Rectal smooth muscle tissue (tissue), 1 donor: ENCODE measurements around the gene EPHB3.
A peak's percentile ranks its signal among the peaks of the same experiment; 100 is the strongest.

Experiments used
- H3K27ac ChIP-seq: one replicate; pipeline ENCODE4 v1.7.0; 2013; ENCODE audit warnings: low read depth, low read length, inconsistent platforms
- H3K27me3 ChIP-seq: one replicate; pipeline ENCODE4 v1.7.0; 2013; ENCODE audit warnings: low read length; ENCODE audit not compliant: control insufficient read depth, insufficient read depth
- H3K36me3 ChIP-seq: one replicate; pipeline ENCODE4 v1.7.0; 2013; ENCODE audit warnings: low read length; ENCODE audit not compliant: control insufficient read depth, insufficient read depth
- H3K4me1 ChIP-seq: one replicate; pipeline ENCODE4 v1.7.0; 2013; ENCODE audit warnings: low read length; ENCODE audit not compliant: control insufficient read depth, insufficient read depth
- H3K4me3 ChIP-seq: one replicate; pipeline ENCODE4 v1.7.0; 2013; ENCODE audit warnings: low read length
- H3K9ac ChIP-seq: one replicate; pipeline ENCODE4 v1.7.0; 2013; ENCODE audit warnings: low read length

EPHB3 gene

DNA sequence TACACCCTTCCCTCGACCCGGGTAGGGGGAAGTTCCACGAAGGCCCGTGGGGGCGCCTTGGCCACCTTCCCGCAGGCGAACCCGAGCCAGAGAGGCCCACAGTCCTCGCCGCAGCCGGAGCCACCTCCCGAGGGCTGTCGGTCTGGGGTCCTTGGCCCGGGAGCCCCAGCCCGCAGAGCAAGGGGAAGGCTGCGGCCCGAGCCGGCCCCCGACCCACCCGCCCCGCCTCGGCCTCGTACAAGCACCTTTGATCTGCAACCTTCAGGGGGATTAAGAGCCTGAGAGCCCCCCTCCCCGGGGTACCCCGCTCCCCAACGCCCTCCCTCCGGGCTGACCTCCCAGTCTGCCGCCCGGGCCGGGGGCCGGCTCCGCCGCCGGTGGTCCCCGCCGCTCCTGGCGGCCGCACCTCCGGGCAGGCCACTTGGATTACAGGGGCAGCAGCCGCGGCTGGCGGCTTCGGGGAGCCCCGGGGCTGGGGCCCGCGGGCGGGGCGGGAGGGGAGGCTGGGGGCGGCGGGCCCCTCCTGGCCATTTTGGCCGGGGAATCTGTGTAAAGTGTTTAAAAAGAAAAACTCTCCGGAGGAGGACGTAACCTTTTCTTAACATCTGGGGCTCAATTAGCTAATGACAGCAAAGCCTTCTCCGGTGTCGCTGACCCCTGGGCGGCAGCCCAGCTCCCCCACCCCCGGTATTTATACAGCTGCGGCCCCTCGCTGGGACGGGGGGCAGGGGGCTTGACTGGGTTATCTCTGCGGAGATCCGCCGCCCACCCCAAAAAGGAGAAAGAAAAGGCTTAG, 40.2 kb downstream of the EPHB3 start:
- Histone ChIP-seq H3K27ac (no peak overlapping the region), H3K4me3 (no peak overlapping the region), H3K9ac (no peak overlapping the region), H3K36me3 (no peaks in the 10 kb centered on the region), H3K27me3 (no peaks in the 10 kb centered on the region), H3K4me1 (peaks cover 2% of the 10 kb centered on the region)

DNA sequence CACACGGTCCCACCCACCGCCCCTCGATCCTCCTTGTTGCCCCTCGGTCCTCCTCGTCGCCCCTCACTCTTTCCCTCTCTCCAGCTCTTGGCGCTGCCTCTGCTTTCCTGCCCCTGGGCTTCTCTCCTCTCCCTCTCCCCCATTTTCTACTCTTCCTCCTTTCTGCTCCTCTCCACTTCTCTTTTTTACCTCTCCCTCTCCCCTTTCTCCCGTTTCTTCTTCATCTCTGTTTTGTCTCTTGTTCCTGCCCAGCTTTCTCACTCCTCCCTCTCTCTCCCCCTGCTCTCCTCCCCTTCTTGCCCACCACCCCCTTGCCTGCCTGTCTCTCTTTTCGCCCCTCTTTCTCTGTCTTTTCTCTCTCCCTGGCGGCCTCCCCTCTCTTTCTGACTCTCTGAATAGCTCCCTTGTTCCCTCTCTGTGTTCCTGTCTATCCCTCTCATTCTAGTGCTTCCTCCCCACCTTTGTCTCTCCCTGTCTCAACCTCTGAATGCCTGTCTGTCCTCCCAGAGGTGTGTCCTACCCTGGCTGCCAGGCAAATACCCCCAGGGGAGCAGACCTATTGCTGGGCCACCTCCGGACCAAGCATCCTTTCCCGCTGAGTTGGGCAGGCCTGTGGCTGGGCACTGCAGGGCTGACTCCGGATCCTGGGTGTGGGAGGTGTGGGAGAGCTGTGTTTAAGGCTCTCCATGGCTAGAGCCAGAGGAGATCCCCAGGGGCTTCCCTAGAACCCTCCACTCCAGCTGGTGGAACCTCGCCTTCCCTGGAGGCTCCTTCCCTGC, 41.0 kb downstream of the EPHB3 start:
- no peak overlapping the region for H3K9ac ChIP-seq
- no peaks in the 10 kb centered on the region for H3K27me3 ChIP-seq
- H3K36me3 ChIP-seq, result no peaks in the 10 kb centered on the region
- H3K4me3 ChIP-seq, result no peak overlapping the region
- H3K4me1 ChIP-seq, result peaks cover 2% of the 10 kb centered on the region
- H3K27ac ChIP-seq, result no peak overlapping the region

DNA sequence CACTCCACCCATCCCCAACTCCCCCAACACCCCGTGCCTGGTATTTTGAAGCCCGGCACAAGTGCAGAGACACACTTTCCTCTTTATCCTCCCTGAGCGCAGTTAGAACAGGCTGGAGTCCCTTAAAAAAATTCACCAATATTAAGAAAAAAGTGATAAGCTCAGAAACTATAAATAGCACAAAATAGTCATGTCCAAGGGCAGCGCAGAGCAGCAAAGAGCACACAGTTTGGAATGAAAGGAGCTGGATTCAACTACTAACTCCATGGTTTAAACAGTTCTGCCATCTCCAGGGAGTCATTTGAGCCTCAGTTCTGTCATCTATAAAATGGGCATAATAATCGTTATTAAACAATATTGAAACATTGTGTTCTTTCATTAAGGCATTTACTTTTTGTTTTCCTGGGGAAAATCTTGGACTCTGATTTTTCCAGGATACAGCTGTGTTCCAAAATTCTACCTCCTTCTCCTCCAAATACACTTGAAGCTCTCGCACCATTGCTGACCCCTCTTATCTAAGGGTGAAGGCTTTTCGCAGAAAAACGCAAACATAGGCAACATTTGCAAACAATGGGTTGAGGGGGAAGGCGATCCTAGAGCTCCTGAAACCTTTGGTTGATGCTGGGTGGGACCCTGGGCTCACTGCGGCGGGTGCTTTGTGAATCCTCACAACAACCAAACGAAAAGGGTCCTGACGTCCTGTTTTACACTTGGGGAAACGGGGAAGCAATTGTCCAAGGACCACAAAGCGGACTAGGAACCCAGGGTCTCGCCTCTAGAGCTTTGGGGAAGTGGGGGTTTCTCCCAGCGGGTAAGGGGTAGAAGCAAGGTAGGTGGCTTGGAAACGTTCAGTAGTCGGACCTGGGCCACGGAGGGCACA, 41.8 kb downstream of the EPHB3 start:
- Histone ChIP-seq H3K27ac (no peak overlapping the region), H3K4me3 (peak overlapping the region; percentile 45), H3K4me1 (peaks cover 2% of the 10 kb centered on the region), H3K9ac (no peak overlapping the region), H3K27me3 (no peaks in the 10 kb centered on the region), H3K36me3 (no peaks in the 10 kb centered on the region)

DNA sequence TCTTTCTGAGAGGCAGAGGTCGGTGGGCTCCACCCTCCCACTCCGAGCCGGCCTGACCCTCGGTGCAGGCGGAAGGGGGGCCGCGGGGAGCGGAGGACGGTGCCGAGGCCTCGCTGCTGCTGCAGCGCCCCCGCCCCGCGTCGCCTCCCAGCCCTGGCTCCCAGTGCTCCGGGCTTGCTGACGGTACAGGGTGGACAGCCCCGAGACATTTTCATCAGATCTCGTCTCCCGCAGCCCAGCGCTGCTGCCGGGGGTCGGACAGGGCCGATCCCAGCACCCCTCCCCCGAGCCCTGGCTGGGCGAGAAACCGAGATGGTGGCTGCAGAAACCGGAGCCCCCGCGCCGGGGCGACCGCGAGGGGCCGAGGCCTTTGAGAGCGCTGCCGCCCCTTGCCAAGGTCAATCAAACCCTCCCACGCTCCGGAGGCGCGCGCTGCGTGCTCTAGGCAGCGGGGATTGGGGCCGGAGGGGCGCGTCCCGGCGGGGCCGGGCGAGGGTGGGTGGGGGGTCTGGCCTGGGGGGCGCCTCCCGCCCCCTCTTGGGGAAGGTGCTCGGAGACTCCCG, 42.5 kb downstream of the EPHB3 start:
- H3K4me1 ChIP-seq, result peaks cover 2% of the 10 kb centered on the region
- H3K27me3 ChIP-seq, result no peaks in the 10 kb centered on the region
- no peaks in the 10 kb centered on the region for H3K36me3 ChIP-seq
- H3K27ac ChIP-seq, result no peak overlapping the region
- H3K4me3 ChIP-seq, result peak overlapping the region; percentile 45
- no peak overlapping the region for H3K9ac ChIP-seq

DNA sequence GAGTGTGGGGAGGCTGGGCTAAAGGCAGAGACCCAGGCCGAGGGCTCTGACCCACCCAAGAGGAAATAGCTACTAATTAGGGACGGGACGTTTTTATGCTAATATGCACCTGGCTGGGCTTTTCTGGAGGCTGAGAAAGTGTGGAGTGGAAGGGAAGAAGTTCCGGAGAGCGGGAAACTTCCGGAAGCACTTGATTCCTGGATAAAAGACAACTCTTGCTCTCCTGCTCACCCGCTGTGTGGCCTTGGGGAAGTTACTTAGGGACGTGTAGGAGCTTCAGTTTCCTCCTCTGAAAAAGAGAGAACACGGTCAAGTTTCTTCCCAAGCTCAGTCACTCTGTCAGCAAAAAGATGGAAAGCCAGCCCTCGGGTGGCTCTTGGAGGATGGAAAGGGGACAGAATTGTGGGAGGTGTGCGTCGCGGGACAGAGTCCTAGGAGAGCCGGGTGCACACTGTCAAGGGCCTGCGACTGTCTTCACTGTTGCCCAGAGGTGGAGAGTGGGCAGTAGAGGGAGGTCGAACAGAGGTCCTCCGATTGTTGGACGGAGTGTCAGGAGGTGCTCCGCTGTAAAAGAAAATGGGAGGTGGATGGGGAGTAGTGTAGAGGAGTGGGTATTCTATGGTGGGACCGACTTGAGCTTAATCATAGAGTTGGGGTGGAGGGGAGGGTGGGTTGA, 43.2 kb downstream of the EPHB3 start:
- H3K36me3 ChIP-seq, result no peaks in the 10 kb centered on the region
- H3K27ac ChIP-seq, result no peak overlapping the region
- peaks cover 2% of the 10 kb centered on the region for H3K4me1 ChIP-seq
- no peak overlapping the region for H3K9ac ChIP-seq
- no peaks in the 10 kb centered on the region for H3K27me3 ChIP-seq
- H3K4me3 ChIP-seq, result peak overlapping the region; percentile 45

DNA sequence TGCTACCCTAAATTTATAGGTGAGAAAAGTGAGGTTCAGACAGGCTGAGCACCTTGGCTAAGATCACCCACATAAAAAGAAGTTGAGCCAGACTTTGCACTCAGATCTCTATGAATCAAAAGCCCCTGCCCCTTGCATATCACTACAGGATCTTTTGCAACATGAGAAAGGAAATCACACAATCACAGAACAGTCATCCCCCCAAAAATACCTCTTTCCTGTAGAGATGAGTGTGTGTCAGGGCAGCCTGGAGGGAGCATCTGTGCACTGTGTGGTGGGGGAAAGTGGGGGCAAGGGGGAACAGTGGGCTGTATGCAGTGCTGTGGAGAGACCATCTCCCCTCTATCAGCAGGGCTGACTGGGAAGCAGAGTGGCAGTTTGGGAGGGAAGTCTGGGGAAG, 46.6 kb downstream of the EPHB3 start:
- no peaks in the 10 kb centered on the region for H3K36me3 ChIP-seq

DNA sequence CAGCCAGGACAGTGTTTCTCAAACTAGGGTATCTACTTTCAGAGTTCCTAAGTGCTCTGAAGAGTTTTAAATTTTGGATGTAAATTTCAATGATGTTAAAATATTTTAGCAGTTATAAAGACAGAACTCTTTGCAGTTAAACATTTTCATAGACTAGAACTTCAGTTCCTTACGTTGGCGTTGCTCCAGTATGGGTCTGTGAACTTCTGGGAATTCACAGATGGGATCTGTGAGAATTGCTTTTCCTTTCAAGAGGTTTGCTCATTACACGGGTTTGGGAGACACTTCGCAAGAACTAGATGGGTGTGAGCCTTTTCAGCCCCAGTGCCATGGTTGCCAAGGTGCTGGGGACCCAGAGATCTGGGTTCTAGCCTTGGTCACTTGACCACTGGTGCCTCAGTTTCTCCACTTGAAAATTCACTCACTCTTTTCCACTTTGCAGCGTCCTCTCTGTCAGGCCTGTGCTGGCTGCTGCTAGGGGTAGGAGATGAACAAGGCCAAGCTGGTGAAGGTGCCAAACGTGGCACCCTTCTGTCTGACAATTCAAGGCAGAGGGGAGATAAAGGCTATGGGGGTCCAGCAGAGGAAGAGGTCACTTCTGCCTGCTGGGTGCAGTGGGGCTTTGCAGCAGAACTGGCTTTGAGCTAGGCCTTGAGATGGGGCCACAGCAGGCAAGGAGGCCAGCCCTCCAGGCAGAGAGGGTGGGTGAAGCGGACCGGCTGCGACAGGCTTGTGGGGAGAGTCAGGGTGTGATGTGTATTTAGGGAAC, 48.1 kb downstream of the EPHB3 start:
- H3K4me1 ChIP-seq, result no peaks in the 10 kb centered on the region
- no peaks in the 10 kb centered on the region for H3K36me3 ChIP-seq
- H3K9ac ChIP-seq, result no peak overlapping the region
- no peak overlapping the region for H3K4me3 ChIP-seq
- H3K27ac ChIP-seq, result no peak overlapping the region
- H3K27me3 ChIP-seq, result no peaks in the 10 kb centered on the region

More for the DNA sequence above, 46.6 kb downstream of the EPHB3 start:
- Histone ChIP-seq H3K4me1 (peaks cover 2% of the 10 kb centered on the region), H3K4me3 (no peak overlapping the region), H3K9ac (no peak overlapping the region), H3K27ac (no peak overlapping the region), H3K27me3 (no peaks in the 10 kb centered on the region)

DNA sequence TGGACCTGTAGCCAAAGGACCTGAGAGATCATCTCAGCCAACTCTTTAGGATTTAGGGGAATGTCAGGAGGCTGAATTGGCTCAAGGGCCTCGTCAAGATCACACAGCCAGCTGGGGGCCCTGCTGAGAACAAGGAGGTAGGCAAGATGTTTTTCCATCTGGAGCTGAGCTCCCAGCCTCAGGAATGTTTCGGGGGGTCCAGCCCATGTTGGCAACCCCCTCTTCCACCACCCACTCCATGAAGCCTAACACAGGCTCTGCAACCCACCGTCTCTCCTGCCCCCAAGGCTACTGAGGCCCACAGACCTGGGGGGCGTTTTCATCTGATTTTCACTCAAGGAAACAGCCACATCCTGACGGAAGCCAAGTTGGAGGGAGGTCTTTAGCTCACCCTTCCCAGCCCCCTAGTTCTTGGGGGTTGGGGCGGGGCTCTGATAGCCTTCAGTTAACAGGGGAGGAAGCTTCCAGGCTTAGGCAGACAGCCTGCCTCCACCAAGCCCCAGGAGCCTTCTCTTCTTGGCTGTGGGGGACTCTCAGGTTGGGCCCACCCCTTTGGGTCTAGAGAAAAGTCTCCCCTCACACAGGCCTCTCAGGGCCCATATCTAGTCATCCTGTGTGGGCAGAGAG, 48.8 kb downstream of the EPHB3 start:
- no peaks in the 10 kb centered on the region for H3K36me3 ChIP-seq
- no peaks in the 10 kb centered on the region for H3K4me1 ChIP-seq
- no peak overlapping the region for H3K4me3 ChIP-seq
- H3K9ac ChIP-seq, result no peak overlapping the region
- no peaks in the 10 kb centered on the region for H3K27me3 ChIP-seq
- H3K27ac ChIP-seq, result no peak overlapping the region

DNA sequence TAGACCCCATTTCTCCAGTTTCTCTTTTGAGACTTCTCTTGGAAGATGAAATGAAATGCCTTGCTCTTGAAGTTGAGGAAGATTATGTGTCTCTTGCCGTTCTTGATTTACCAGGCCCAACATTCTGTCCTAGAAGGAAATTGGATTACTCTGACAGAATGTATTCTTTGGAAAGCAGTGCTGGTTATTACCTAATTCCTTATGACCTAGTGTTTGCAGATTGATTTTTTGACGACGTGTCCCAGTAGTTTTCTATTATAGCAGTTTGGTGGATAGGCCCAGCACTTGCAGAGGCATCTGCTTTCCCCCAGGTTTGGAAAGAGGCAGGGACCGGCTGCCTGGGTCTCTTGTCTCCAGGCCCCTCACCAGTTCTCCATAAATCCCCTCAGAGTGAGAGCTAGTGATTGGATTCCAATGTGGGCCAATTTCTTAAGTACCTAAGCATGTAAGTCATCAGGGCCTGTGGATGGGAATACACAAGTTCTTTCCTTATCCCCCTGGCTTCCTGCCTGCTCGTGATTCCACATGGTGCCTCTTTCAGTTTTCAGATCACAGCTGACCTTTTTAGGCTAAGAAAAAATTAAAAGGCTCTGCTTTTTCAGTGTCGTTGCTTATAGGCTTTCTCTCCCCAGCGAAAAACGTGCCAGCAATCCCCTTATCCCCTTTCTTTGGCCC, 50.2 kb downstream of the EPHB3 start:
- Histone ChIP-seq H3K36me3 (no peaks in the 10 kb centered on the region), H3K27ac (no peak overlapping the region), H3K4me3 (no peak overlapping the region), H3K27me3 (no peaks in the 10 kb centered on the region), H3K9ac (no peak overlapping the region), H3K4me1 (no peaks in the 10 kb centered on the region)

DNA sequence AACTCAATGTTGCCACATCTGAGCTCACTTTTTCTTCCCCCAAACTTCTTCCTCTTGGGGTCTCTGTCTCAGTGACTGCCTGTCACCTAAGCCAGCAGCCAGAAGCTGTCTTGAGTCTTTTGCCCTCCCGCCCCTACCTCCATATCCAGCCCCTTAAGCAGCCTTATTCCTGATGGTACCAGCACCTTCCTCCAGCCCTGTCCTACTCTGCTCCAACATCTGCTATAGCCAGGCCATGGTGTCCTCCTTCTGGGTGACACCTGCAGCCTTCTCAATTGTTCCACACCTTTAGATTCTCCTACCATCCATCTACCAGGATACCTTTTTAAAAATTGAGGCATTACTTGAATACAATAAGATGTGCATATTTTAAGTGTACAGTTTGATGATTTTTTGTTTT, 53.8 kb downstream of the EPHB3 start:
- no peaks in the 10 kb centered on the region for H3K27me3 ChIP-seq
- no peak overlapping the region for H3K9ac ChIP-seq
- peaks cover 8% of the 10 kb centered on the region for H3K4me1 ChIP-seq
- no peak overlapping the region for H3K27ac ChIP-seq
- H3K36me3 ChIP-seq, result no peaks in the 10 kb centered on the region
- no peak overlapping the region for H3K4me3 ChIP-seq
